Gastroesophageal sphincter (tissue), 4 donors: Measurements from ENCODE around the gene PDE11A. TPM values are rescaled to one million over a fixed set of nuclear protein-coding genes. Genes with fewer than 3 reads are reported as not detected.

Source experiments
- ATAC-seq: fragments of 150-250 bp; one replicate; pipeline ENCODE4 v1.9.1; 2016; ENCODE audit warnings: mild to moderate bottlenecking, moderate library complexity
- H3K27ac ChIP-seq, 4 donors: fragments of 200-600 bp; sonication (generic) in 3 of 4; 1 replicate in 3 of 4; 2 replicates in 1 of 4; pipeline ENCODE4 v1.5.1; 2016 to 2019
- H3K27me3 ChIP-seq: fragments of 200-600 bp; sonication (generic); one replicate; pipeline ENCODE4 v1.5.1; 2019
- H3K36me3 ChIP-seq, 2 donors: fragments of 200-600 bp; sonication (generic); one replicate each; pipeline ENCODE4 v1.5.1; 2019; ENCODE audit warnings: control low read depth in 1 of 2
- H3K4me1 ChIP-seq, 3 donors: fragments of 200-600 bp; sonication (generic); 1 replicate in 2 of 3; 2 replicates in 1 of 3; pipeline ENCODE4 v1.5.1; 2016 to 2019; ENCODE audit warnings: control low read depth in 2 of 3
- H3K4me3 ChIP-seq, 2 donors: fragments of 200-600 bp; sonication (generic); one replicate each; pipeline ENCODE4 v1.5.1; 2019; ENCODE audit warnings: mild to moderate bottlenecking in 1 of 2, moderate library complexity in 1 of 2
- H3K9me3 ChIP-seq, 3 donors: fragments of 200-600 bp; sonication (generic); one replicate each; pipeline ENCODE4 v1.5.1; 2017 to 2019; ENCODE audit warnings: control low read depth in 2 of 3
- CTCF ChIP-seq, 4 experiments: fragments of 200-600 bp in 2 of 4; fragments of 450-650 bp in 2 of 4; sonication (generic) in 1 of 4; IDR thresholded peaks; one replicate each; pipeline ENCODE4 v1.5.1; 2017 to 2019; ENCODE audit warnings: antibody characterized with exemption in 4 of 4, mild to moderate bottlenecking in 2 of 4, moderate library complexity in 2 of 4
- EP300 ChIP-seq: sonication (generic); formaldehyde crosslinking; IDR thresholded peaks from one replicate; pipeline ENCODE4 v1.6.1; 2017; ENCODE audit warnings: antibody characterized with exemption, mild to moderate bottlenecking
- POLR2A ChIP-seq, 2 donors: fragments of 450-650 bp; IDR thresholded peaks; one replicate each; pipeline ENCODE4 v1.6.1; 2017; ENCODE audit warnings: antibody characterized with exemption in 2 of 2, mild to moderate bottlenecking in 2 of 2, moderate library complexity in 1 of 2
- POLR2AphosphoS5 ChIP-seq: sonication (generic); formaldehyde crosslinking; IDR thresholded peaks from one replicate; pipeline ENCODE4 v1.6.1; 2017; ENCODE audit warnings: antibody characterized with exemption
- WGBS, 2 donors: methylation state at CpG; one replicate each; pipeline ENCODE4 v1.1.5; 2018; ENCODE audit warnings: low coverage in 1 of 2; 5-methylcytosine and 5-hydroxymethylcytosine counted together
- total RNA-seq, 4 donors: library from RNA; depleted of rRNA; stranded (reverse); fragments of >200 nt; gene quantifications; one replicate each; pipeline ENCODE4 v1.1.0, GENCODE V29; 2016

Gene PDE11A
- total RNA-seq, 4 donors from 2014 or later = 0.13 to 1.9 (median 0.16) TPM; not detected in 1

GRCh38 chr2:177784745-177785067 is 287.9 kb downstream of the PDE11A start:
- Histone ChIP-seq H3K36me3 (no peaks in the 10 kb centered on the region), H3K4me3 (no peak overlapping the region), H3K27ac (no peak overlapping the region), H3K9me3 (no peaks in the 10 kb centered on the region), H3K4me1 (no peaks in the 10 kb centered on the region), H3K27me3 (no peaks in the 10 kb centered on the region)
- no peak for TF ChIP-seq CTCF (IDR thresholded peaks at IDR 0.05)
- TF ChIP-seq EP300 = no peak
- no peak for TF ChIP-seq POLR2A (IDR thresholded peaks at IDR 0.05)
- TF ChIP-seq POLR2AphosphoS5 = no peak
- ATAC-seq = no peak
- 44 to 57% methylated on average over 1 of the region's 1 CpG for WGBS, 2 donors

GRCh38 chr2:177783835-177784744 is 288.5 kb downstream of the PDE11A start:
- Histone ChIP-seq H3K4me3 (no peak overlapping the region), H3K9me3 (no peaks in the 10 kb centered on the region), H3K4me1 (no peaks in the 10 kb centered on the region), H3K36me3 (no peaks in the 10 kb centered on the region), H3K27me3 (no peaks in the 10 kb centered on the region), H3K27ac (no peak overlapping the region)
- 55 to 75% methylated on average over 2 of the region's 2 CpGs for WGBS, 2 donors
- no peak for ATAC-seq
- TF ChIP-seq POLR2A (IDR thresholded peaks at IDR 0.05) (no peak), EP300 (no peak), POLR2AphosphoS5 (no peak), CTCF (IDR thresholded peaks at IDR 0.05) (no peak)

GRCh38 chr2:177783091-177783490 is 289.5 kb downstream of the PDE11A start:
- TF ChIP-seq EP300 (no peak), POLR2AphosphoS5 (no peak), CTCF (IDR thresholded peaks at IDR 0.05) (no peak), POLR2A (IDR thresholded peaks at IDR 0.05) (no peak)
- Histone ChIP-seq H3K36me3 (no peaks in the 10 kb centered on the region), H3K4me3 (no peak overlapping the region), H3K4me1 (no peaks in the 10 kb centered on the region), H3K9me3 (no peaks in the 10 kb centered on the region), H3K27ac (no peak overlapping the region), H3K27me3 (no peaks in the 10 kb centered on the region)
- no peak for ATAC-seq

GRCh38 chr2:177782613-177783012 is 290.0 kb downstream of the PDE11A start:
- no peak for ATAC-seq
- Histone ChIP-seq H3K36me3 (no peaks in the 10 kb centered on the region), H3K27me3 (no peaks in the 10 kb centered on the region), H3K4me3 (no peak overlapping the region), H3K9me3 (no peaks in the 10 kb centered on the region), H3K27ac (no peak overlapping the region), H3K4me1 (no peaks in the 10 kb centered on the region)
- TF ChIP-seq CTCF (IDR thresholded peaks at IDR 0.05) (no peak), EP300 (no peak)

- TF ChIP-seq POLR2AphosphoS5 (no peak), CTCF (IDR thresholded peaks at IDR 0.05) (no peak), EP300 (no peak)
- Histone ChIP-seq H3K4me1 (no peaks in the 10 kb centered on the region), H3K27ac (no peak overlapping the region), H3K36me3 (no peaks in the 10 kb centered on the region), H3K27me3 (no peaks in the 10 kb centered on the region), H3K4me3 (no peak overlapping the region), H3K9me3 (no peaks in the 10 kb centered on the region)
- WGBS, 2 donors = 83 to 88% methylated on average over 3 to 5 of the region's 5 CpGs
- ATAC-seq = no peak
These were observed 294.1 kb downstream of the PDE11A start for GRCh38 chr2:177778472-177778871.
